ENCODE data around the gene ARID1A.

DNA sequence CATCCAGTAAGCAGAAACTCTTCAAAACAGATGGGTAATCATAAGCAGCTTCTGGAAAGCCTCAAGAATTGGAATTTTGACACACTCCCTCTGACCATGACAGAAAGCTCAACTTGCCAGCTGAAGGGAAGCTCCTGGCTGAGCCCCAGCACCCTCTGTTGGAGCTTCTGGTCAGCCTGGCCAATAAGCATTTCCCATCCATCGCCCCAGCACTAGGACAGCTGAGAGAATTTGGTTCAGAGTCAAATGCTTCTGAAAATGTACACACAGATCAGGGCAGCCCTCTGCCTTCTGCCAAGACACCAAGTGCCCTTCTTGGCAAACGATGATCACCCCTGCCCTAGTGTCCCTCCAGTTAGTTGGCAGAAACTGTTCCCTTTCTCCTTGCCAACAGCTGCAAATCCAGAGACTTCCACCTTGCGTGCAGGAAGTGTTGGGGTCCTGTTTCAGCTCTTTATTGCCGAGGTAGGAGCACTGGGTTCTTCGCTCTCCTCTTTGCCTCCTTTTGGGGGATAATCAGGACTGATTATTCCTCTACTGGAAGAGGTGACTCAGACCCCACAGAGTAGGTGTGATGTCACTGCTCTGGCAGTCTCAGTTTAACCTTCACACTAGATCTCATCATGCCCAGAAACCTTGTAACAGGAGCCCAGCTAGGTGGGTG lies 103.8 kb downstream of the ARID1A start:
- TF ChIP-seq, protein P1, sequence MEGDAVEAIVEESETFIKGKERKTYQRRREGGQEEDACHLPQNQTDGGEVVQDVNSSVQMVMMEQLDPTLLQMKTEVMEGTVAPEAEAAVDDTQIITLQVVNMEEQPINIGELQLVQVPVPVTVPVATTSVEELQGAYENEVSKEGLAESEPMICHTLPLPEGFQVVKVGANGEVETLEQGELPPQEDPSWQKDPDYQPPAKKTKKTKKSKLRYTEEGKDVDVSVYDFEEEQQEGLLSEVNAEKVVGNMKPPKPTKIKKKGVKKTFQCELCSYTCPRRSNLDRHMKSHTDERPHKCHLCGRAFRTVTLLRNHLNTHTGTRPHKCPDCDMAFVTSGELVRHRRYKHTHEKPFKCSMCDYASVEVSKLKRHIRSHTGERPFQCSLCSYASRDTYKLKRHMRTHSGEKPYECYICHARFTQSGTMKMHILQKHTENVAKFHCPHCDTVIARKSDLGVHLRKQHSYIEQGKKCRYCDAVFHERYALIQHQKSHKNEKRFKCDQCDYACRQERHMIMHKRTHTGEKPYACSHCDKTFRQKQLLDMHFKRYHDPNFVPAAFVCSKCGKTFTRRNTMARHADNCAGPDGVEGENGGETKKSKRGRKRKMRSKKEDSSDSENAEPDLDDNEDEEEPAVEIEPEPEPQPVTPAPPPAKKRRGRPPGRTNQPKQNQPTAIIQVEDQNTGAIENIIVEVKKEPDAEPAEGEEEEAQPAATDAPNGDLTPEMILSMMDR (IDR thresholded peaks at IDR 0.05) = no peak
- TF ChIP-seq POLR2A (IDR thresholded peaks at IDR 0.05) = no peak

Measured in right lobe of liver (tissue), 4 donors.